GM19023 (cell line): ENCODE measurements around the gene CCDC106.

Source experiments
- ATAC-seq: cut with Tn5 transposase; IDR thresholded peaks from one replicate; pipeline ENCODE4 v1.9.1; 2021; ENCODE audit warnings: mild to moderate bottlenecking, moderate library complexity; ENCODE audit not compliant: unreplicated experiment

CCDC106 gene

DNA sequence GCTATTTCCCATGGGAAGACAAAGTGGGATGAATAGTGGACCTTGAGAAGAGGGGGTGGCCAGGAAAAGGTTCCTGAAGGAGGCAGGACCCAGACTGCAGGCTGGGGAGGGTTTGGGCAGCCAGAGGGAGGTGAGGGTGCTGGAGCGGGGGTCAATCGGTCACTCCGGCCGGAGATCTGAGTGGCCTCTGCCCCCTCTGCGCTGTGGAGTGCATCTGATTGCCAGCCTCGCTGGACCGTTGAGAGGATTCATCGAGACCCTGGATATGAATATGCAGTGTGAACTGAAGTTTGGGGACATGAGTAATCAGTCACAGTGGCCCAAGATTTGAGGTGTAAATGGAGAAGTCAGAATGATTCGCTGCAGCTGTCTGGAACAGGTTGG is 12.7 kb upstream of the CCDC106 start:
- no peak for ATAC-seq

DNA sequence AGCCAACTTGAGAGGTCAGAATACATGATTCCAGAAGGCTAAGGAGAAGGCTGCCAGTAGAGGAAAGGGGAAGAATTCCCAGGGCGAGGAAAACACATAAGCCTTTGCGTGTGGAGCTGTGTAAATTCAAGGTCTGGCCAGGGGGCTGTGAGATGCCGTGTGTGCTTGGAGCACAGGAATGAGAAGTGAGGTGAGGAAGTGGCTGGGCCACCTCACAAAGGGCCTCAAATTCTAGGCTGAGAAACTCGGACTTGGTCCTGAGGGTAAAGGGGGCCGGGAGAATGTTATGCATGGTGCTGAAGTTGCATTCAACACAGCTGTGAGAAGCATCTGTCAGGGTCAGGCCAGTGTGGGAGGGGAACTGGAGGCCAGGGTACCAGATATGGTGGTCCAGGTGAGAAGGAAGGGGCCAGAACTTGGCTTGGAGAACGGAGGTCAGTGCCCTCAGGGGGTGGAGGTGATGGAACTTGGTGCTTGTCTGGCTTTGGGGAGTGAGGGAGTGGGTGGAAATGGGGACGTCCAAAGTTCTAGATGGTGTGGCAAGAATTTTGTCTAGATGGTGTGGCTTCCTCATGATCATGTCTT is 12.1 kb upstream of the CCDC106 start:
- ATAC-seq = no peak

DNA sequence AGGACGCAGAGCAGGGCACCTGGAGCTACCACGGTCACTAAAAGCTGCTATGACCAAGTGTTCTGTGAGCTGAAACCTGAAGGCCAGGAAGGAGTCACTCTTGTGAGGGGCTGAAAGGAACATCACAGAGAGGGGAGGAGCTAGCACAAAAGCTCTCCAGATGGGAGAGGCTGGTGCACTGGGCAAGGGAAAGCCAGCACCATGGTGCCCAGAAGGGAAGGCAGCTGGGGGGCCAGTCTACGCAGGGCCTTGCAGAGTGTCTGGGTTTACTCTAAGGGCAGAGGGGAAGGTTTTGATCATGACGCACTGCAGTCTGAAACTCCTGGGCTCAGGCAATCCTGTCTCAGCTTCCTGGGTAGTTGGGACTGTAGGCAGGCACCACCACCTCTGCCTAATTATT is 11.3 kb upstream of the CCDC106 start:
- no peak for ATAC-seq

DNA sequence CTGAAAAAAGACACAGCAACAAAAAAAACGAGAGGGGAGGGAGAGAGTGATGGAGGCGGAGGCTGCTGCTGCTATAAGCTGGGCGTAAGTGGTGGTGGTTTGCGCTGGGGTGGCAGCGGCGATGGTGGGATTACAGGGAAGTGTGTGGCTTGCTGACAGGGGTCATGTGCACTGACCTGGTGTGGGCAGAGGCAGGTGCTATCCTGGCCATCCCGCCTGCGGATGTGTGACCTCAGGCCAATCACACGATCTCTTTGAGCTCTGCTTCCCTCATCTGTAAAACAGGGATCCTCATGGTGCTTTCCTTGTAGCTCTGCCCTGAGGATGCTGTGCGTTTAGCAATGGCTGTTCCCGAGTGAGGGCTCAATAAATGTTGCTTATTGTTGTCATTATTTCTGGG is 10.5 kb upstream of the CCDC106 start:
- ATAC-seq = no peak

DNA sequence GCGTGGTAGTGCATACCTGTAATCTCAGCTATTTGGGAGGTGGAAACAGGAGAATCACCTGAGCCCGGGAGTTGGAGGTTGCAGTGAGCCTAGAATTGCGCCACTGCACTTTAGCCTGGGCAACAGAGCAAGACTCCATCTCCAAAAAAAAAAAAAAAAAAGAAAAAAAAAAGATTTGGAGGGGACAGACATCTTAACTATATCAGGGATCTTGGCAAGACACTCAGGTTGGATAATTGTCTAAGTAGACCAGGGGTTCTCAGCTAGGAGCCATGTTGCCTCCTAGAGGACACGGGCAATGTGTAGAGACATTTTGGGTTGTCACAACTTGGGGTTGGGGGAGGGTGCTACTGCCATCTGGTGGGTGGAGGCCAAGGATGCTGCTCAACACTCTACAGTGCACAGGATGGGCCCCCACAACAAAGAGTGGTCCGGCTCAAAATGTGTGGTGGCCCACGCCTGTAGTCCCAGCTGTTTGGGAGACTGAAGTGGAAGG is 9.1 kb upstream of the CCDC106 start:
- no peak for ATAC-seq

DNA sequence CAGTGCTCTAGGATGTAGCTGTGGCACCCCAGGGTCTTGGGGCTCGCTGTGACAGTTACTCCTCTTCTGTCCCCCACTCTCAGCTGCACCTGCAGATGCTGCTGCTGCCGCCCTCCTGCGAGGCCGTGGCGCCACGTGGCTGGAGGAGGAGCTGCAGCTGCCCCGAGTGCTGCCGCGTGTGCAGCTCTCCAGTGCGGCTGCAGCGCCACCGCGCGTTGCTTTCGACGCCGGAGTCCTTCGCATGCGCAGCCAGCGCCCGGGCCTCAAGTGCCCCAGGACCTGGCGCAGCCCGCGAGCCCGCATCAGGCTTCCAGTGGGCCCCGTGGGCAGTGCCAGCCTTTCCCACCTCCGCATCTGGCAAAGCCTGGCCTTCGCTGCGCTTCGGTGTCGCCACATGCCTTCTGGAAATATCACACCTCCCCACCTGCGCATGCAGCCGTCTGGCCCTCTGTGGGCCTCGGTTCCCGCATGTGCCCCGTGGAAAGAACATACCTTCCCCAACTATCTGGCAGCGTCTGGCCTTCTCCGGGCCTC is 7.9 kb upstream of the CCDC106 start:
- ATAC-seq = no peak

DNA sequence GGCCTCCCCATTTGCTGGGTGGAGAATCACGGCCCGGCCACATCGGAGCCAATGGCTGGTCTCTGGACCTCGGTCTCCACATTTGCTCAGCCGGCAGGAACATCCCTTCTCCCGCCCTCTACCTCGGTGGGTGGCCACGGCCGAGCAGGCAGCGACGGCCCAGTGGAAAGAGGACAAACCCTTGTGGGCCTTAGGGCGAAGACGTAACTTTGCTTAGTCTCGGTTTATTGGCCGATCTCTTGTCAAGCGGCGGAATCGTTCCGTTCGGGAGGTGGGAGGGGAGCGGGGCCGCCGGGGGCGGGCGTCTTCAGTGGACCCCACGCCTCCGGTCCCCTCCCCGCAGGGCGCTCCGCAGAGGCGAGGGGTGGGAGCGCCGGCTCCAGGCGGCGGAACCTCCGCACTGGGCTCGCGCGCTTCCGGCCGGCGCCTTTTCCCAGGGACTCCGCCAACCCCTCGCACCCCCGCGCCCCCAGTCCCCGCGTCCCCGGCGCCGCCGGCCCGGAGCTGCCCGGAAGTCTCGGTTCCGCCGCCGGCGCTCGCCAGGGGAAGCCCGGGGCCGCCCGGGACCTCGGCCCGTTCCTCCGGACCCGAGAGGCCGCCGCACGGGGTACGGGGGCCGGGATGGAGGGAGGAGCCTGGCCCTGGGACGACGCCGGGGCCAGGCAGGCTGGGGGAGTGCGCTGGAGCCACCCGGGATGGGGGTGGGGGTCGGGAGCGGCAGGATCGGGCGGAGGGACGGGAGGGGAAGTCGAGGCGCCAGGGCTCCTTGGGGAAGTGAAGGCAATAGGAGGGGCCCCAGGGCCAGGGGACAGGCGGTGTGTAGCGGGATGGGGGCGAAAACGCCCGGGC is 7.2 kb upstream of the CCDC106 start, which contains the start of gene ZNF580:
ZNF580 (plus strand) TSS at position 426 of the 849 bp plus-strand sequence. CDS start 1,507 bp downstream, outside the sequence.
- ATAC-seq = no peak

DNA sequence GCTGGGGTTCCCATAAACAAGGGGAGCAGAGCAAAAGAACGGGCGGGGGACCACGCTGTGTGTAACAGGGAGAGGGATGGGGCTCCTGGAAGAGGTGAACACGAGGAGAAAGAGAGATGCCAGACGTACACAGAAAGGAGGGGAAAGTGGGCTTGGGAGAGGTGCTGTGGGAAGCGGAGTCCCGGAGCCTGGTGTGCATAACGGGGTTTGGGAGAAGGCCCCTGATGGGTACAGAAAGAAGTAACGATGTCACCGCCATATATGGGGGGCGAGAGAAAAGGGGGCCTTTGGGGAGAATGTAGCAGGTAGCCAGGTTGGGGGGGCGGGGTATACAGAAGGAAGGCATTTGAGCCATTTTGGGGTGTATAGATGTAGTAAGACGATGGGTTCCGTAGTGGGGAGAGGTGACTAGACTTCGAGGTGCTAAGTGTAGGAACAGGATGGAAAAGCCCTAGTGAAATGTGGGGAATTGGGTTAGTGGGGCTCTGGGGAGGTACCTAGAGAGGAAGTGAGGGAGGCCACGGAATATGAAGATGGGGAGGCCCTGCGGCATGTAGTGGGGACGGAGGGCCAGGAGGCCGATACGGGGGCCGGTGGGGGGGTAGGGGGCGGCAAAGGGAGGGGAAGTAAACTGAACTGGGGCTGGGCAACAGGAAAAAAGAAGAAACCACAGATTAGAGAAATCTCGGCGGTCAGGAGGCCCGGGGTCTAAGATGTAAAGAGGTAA is 6.4 kb upstream of the CCDC106 start:
- no peak for ATAC-seq

DNA sequence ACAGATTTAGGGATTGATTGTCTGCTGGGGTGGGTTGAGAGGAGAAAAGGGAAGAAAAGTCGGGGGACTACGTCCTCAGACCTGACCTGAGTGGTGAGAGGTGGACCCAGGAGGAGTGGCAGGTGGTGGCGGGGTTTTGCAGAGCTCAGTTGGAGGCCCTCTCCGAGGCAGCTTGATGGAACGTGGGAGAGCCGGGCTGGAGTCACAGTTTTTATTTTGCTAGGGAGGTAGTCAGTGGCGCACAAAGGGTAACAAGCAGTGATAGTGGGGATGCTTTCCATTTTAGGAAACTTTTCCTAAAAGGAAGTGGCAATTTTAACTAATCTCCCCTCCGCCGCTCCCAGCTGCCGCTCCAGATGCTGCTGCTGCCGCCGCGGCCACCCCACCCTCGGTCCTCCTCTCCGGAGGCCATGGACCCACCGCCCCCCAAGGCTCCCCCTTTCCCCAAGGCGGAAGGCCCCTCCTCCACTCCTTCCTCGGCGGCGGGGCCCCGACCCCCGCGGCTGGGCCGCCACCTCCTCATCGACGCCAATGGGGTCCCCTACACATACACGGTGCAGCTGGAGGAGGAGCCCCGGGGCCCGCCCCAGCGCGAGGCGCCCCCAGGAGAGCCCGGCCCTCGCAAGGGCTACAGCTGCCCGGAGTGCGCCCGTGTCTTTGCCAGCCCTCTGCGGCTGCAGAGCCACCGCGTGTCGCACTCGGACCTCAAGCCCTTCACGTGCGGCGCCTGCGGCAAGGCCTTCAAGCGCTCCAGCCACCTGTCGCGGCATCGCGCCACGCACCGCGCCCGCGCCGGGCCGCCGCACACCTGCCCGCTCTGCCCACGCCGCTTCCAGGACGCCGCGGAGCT is 5.6 kb upstream of the CCDC106 start:
- no peak for ATAC-seq

DNA sequence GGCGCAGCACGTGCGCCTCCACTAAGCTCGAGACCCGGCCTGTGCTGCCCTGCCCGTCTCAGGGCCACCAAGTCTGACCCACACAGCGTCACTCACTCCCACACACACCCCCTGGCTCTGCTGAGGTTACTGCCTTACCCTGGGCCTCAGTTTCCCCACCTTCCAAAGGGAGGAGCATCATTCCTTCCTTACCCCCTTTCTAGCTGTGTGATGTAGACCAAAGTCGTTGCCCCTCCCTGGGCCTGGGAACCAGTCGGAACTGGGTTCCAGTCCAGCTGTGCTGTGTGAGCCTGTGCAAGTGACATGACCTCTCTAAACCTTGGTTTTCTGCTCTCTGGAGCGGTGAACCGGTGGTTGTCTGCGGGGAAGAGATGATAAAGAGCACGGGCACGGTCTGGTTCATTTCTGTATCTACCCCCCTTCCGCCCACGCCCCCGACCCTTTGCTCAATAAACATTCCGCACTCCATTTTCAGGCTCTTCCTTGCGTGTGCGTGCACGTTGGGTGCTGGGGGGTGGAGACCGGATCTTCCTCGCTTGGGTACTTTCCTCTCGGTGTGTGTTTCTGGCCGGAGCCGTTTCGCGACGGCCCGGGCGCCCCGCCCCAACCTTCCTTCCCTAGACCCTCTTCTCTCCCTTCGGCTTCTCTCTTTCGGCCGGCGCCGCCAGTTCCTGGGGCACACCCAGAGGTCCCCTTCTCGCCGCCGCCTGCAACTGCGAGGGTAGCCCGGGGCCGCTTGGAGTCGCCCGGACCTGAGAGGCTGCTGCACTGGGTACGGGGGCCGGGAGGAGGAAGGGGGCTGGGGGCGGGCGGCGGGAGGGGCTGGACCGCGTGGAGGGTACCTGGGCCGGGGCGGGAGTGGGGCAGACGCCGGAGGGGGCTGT is 4.8 kb upstream of the CCDC106 start, which contains the start of gene ZNF581:
ZNF581 (plus strand) TSS at position 647 of the 884 bp plus-strand sequence. CDS start 923 bp downstream, outside the sequence.
- ATAC-seq = peak; percentile 32

DNA sequence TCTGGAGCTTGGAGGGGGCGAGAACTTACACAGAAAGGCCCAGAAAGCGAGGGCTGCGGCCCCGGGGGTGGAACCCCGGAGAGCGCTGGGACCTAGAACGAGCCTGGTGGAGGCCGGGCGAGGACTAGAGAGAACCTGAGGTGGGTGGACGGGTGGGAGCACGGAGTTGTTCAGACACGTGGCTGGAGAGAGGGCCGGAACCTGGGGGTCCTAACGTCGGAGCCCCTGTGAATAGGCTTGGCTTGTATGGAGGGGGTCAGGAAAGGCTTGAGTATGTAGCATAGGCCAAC is 4.2 kb upstream of the CCDC106 start:
- no peak for ATAC-seq

DNA sequence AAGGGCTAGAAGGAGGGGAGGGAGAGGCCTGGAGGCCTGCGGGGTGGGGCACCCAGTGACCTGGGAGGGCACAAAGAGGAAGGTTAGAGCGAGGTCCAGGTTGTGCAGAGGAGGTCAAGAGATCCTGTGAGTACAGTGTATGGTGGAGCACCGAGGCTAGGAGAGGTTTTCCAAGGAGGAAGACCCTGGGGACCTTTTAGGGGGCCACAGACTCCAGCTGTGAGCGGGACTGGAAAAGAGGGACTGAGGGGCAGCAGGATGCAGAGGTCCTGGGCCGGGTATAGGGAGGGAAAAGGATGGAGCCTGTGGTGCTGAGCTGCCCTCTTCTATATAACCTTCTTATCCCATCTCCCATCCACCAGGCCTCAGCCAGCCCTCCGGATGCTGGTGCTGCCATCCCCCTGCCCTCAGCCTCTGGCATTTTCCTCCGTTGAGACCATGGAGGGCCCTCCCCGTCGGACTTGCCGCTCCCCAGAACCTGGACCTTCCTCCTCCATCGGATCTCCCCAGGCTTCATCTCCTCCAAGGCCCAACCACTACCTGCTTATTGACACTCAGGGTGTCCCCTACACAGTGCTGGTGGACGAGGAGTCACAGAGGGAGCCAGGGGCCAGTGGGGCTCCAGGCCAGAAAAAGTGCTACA is 3.7 kb upstream of the CCDC106 start:
- ATAC-seq = no peak

DNA sequence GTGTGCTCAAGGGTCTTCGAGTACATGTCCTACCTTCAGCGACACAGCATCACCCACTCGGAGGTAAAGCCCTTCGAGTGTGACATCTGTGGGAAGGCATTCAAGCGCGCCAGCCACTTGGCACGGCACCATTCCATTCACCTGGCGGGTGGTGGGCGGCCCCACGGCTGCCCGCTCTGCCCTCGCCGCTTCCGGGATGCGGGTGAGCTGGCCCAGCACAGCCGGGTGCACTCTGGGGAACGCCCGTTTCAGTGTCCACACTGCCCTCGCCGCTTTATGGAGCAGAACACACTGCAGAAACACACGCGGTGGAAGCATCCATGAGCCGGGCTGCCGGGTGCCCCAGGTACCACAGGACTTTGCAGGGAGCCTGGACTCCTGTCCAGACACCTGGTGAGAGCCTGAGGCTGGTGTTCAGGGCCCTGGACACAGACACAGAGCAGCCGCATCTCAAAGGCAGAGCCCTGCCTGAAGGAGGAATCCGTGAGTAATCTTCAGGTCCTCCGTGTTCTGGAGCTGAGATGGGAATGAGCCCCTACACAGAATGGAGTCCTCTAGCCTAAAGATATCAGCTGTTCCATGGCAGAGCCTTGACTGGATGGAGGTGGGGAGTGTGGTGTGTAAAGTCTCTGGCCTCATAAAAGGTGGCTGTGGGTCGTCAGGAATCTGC is 3.0 kb upstream of the CCDC106 start:
- ATAC-seq = no peak

DNA sequence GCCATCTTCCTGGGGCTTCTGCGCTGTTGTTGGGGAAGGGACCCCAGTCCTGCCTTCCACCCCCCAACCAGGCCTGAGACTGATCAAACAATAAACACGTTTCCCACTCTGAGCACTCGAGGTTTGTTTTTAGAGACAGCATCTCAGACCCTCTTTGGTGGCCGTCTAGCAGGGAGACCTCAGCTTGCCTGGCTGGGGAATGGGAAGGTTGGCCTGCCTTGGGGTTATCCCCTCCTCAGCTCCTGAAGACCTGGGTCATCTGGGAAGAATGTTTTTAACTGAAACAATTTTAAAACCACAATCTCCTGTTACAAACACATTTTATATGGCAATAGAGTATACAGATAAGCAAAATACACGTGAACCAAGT is 2.5 kb upstream of the CCDC106 start:
- ATAC-seq = no peak

DNA sequence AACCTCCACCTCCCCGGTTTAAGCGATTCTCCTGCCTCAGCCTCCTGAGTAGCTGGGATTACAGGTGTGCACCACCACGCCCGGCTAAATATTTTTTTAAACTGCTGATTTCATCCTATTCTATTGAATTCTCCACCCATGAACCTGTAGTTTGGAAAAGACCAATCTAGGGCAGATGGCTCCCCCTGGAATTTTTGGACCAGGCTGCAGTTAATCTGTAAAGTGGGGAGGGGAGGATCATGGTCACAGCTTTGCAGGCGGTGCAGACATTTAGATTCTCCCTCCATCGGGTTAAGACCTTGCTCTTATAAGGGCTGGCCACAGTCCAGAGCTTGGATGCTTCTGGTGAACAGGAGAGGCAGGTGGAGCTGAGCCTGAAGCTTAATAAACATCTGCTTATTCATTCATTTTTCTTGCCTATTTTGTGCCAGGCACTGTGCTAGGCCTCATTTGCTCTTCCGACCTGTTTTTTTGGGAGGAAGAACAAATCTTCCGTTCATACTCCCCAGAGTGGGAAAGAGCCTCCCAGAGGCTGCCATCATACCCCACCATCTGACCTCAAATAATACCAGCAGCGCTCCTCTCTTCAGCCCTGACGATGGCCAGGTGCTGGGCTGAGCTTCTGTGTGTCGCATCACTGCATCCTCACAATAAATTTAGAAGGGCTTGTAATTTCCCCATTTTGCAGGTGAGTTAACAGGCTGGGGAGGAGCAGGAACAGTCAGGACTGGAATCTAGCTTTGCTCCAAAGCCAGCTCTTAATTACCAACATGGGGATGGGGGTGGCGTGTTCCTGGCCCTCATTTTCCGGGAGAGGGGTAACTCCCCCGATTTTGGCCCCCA is 902 bp upstream of the CCDC106 start:
- no peak for ATAC-seq

DNA sequence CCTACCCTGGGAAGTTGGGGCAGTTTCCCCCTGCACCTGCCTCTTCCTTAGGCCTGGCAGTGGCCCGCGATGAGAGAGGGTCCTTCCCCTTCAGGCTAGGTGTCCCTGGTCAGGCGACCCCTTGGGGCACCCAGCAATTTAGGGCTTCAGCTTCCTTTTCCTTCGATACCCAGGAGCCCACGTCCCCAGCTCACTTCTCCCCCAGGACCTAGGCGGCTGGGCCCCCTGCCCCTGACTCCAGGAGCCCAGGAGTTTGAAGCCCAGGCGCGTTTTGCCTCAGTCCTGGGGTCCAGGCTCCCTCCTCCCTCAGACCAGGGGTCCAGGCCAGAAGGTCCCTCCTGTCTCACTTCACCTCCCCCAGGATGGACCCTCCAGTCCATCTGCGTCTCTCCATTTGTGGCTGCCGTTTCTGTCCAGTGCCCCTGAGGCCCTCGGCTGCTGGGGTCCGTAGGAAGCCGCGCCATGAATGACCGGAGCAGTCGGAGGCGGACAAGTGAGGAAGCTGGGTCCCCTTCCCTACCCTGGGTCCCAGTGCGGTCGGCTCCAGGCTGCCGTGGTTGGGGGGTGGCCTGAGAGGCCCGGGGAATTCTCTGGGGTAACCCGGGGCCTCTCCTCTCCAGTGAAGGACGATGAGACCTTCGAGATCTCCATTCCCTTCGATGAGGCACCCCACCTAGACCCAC is 714 bp downstream of the CCDC106 start:
- no peak for ATAC-seq
